ENCODE data around the gene PDCL2. TPM values are rescaled to one million over a fixed set of nuclear protein-coding genes. Genes with fewer than 3 reads are reported as not detected.

Gene PDCL2
- total and polyA plus RNA-seq, 2 of the 8 experiments (the other 6 are each of a cell fraction or from before 2014, with no cell fraction given): not detected

DNA sequence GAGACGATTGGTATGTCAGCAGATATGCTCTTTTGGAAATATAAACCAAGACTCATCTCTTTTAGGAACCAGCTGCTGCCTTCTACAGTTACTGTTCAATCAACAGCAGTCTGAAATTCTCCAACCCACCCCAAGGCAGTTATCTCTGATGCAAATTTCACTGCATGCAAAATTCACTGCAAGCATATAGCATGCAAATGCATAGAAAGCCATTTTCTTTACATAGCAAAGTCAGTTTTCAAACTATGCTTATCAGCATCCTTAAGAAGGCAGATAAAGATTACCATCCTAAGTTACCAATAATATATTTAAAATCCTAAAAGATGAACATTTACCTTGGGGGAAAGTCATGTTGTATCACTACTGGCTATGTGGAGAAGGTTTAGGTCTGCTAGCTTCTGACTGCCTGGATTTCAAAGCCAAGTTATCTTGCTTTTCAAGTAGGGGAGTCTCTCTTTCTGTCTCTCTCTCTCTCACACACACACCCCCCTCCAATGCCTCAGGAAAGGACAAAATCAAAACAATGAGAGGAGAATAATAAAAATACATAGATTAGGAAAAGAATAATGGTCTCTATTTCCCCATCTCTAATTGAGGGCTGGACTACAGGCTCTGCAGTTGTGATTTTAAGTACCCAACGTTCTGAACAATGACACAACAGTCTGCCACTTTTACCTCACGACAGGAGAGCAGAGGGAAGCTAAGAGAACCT, 42.5 kb upstream of the PDCL2 start:
- H3K79me2 ChIP-seq (ENCODE audit: control insufficient read depth in 1 of 2, insufficient read depth in 2 of 2, low read length in 2 of 2): peaks cover 0 to 18% of the 10 kb centered on the region in 2 experiments; a peak in 2 of 4 replicates
- H3K9me3 ChIP-seq (ENCODE audit: insufficient read depth in 2 of 2, low read depth in 1 of 2, low read length in 1 of 2): no peaks in the 10 kb centered on the region
- DNase-seq (ENCODE audit: low read depth in 1 of 2, low spot score in 2 of 2) (no peak), FAIRE-seq (no peak)
- no peak overlapping the region for H3K56ac ChIP-seq (replicated peaks; ENCODE audit: insufficient read length, low read depth, low read length)
- H3K18ac ChIP-seq (ENCODE audit: extremely low read depth, low read length): no peak overlapping the region; the same call in 1 of the 2 replicates
- no peak overlapping the region for H2AK5ac ChIP-seq (ENCODE audit: low read depth, low read length)
- H3K4ac ChIP-seq (replicated peaks; ENCODE audit: insufficient read length, low read depth, low read length): no peak overlapping the region
- H2BK12ac ChIP-seq (ENCODE audit: low read depth, low read length): no peak overlapping the region
- H3K27ac ChIP-seq (ENCODE audit: low read depth, low read length): no peak overlapping the region
- H3K23ac ChIP-seq (ENCODE audit: insufficient read length): no peak overlapping the region
- ChIA-PET CTCF (ENCODE audit: partially characterized antibody) (interaction anchor here (1.1 kb wide), 1 partner anchor 88 kb away, joined by 4 read pairs; no protein-coding TSS in a partner anchor), POLR2A (ENCODE audit: partially characterized antibody) (interaction anchor here (1.3 kb wide), 1 partner anchor 88 kb away, joined by 3 read pairs; the partner anchor contains the start of gene CLOCK)
- no peak overlapping the region for H2BK5ac ChIP-seq (ENCODE audit: low read depth, low read length)
- no peak overlapping the region for H3K14ac ChIP-seq (ENCODE audit: insufficient read length)
- TF ChIP-seq KDM5A (IDR thresholded peaks at IDR 0.05; ENCODE audit: low read length) (no peak), ZNF274 (IDR thresholded peaks at IDR 0.05; ENCODE audit: borderline replicate concordance, extremely low read depth, low read length) (no peak), FOSL1 (IDR thresholded peaks at IDR 0.05; ENCODE audit: insufficient read depth, low read depth, low read length) (no peak), SIRT6 (IDR thresholded peaks at IDR 0.05; ENCODE audit: low read length) (no peak), ASH2L (IDR thresholded peaks at IDR 0.05; ENCODE audit: low read length) (no peak), RFX5 (IDR thresholded peaks at IDR 0.05; ENCODE audit: borderline replicate concordance, low read depth, low read length) (no peak), BACH1 (IDR thresholded peaks at IDR 0.05; ENCODE audit: low read length) (no peak), POU5F1 (IDR thresholded peaks at IDR 0.05; ENCODE audit: low read depth, low read length) (no peak), EGR1 (IDR thresholded peaks at IDR 0.05; ENCODE audit: borderline replicate concordance, low read depth, low read length) (no peak), RXRA (IDR thresholded peaks at IDR 0.05; ENCODE audit: insufficient read depth, low read depth, low read length) (no peak), ATF2 (IDR thresholded peaks at IDR 0.05; ENCODE audit: low read length) (no peak)
- peaks cover 0 to 23% (median 15%) of the 10 kb centered on the region in 4 experiments; a peak in 6 of 7 replicates for H3K27me3 ChIP-seq (replicated peaks in 1 of 4; ENCODE audit: control insufficient read depth in 3 of 4, extremely low read depth in 1 of 4, insufficient read depth in 3 of 4, low read length in 3 of 4)
- peak overlapping the region; percentile 92 to 96 for H3K4me2 ChIP-seq (ENCODE audit: insufficient read depth in 1 of 2, low read depth in 2 of 2, low read length in 2 of 2)
- H4K20me1 ChIP-seq (replicated peaks in 1 of 2; ENCODE audit: control insufficient read depth in 1 of 2, insufficient read depth in 2 of 2, low read length in 2 of 2): no peaks in the 10 kb centered on the region
- H2BK120ac ChIP-seq (replicated peaks; ENCODE audit: low read depth, low read length): no peak overlapping the region
- no peaks in the 10 kb centered on the region for H3K79me1 ChIP-seq (ENCODE audit: low read depth, low read length)
- H4K91ac ChIP-seq (replicated peaks; ENCODE audit: insufficient read length, low read length): no peak overlapping the region
- peaks cover 8 to 27% (median 15%) of the 10 kb centered on the region in 4 experiments; a peak in 6 of 7 replicates for H3K4me1 ChIP-seq (replicated peaks in 1 of 4; ENCODE audit: control insufficient read depth in 3 of 4, insufficient read depth in 4 of 4, low read length in 3 of 4)
- H4K8ac ChIP-seq (ENCODE audit: extremely low read depth, insufficient read depth, low read length): no peak overlapping the region
- 26% methylated on average over 3 of the region's 3 CpGs; no CpG with 5 or more reads in 1 of the 2 experiments for WGBS, 2 experiments (ENCODE audit: extremely low coverage in 1 of 2, insufficient coverage in 1 of 2, insufficient read length in 1 of 2, insufficient replicate concordance in 2 of 2, low coverage in 1 of 2, low lambda C conversion rate in 2 of 2, missing lambda C conversion rate in 1 of 2)
- no peak overlapping the region for H4K5ac ChIP-seq (ENCODE audit: insufficient read length, low read depth, low read length)
- peak overlapping the region in 1 of 4 experiments; percentile 43; a peak in 1 of 7 replicates for H3K9ac ChIP-seq (replicated peaks in 1 of 4; ENCODE audit: extremely low read depth in 1 of 4, low read depth in 3 of 4, low read length in 3 of 4)
- no peak overlapping the region for H2AFZ ChIP-seq (ENCODE audit: low read length)
- no peaks in the 10 kb centered on the region for H3K36me3 ChIP-seq (ENCODE audit: control insufficient read depth in 2 of 4, insufficient read depth in 4 of 4, low read length in 3 of 4)
- peak overlapping the region; percentile 52 to 74 (median 66); a peak in 7 of 8 replicates for H3K4me3 ChIP-seq (ENCODE audit: extremely low read depth in 1 of 4, insufficient read depth in 2 of 4, low read depth in 3 of 4, low read length in 4 of 4)
- no peak overlapping the region for H2BK20ac ChIP-seq (ENCODE audit: low read length)
- H3K23me2 ChIP-seq (ENCODE audit: low read depth, low read length): peaks cover 16% of the 10 kb centered on the region
- no peak overlapping the region for H2BK15ac ChIP-seq (ENCODE audit: low read length)

Measured in H1 (cell line).